ENCODE results near the gene ARHGEF19.

GRCh38 chr1:16153999-16154673, 58.3 kb downstream of the ARHGEF19 start:
- TF ChIP-seq CTCF (IDR thresholded peaks at IDR 0.05) (no peak), POLR2A (IDR thresholded peaks at IDR 0.05) (no peak)
